ENCODE measurements around the gene DSTN.

Gene DSTN

DNA sequence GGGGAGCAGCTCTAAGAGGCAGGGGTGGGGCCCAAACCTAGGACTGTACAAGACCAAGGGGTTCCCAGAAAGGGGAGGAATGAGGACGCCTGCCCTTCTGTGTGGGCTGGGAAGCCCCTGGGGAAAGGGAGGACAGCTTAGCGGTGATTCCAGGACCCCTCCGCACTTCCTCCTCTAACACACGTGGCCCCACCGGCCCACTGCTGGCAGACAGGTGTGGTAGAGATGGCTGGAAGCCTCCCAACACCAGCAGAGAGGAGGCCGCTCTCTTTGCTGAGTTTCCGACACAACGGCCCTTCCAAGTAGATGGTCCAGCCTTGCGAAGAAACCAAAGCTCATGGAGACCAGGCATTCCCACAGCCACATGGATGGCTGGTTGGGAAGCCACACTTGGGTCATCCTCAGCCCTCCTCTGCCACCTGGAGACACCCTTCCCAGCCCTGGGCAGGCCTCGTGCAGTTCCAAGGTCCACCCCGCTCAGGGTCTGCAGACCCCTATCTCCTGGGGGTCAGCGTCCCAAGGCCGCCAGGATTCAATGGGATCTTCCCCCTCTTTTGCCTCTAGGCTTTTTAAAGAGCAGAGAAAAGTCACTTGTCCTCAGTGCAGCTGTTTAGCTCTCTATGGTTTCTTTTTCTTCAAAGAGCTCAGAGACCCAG lies 68.2 kb downstream of the DSTN start:
- no peak for DNase-seq (ENCODE audit: low spot score)

DNA sequence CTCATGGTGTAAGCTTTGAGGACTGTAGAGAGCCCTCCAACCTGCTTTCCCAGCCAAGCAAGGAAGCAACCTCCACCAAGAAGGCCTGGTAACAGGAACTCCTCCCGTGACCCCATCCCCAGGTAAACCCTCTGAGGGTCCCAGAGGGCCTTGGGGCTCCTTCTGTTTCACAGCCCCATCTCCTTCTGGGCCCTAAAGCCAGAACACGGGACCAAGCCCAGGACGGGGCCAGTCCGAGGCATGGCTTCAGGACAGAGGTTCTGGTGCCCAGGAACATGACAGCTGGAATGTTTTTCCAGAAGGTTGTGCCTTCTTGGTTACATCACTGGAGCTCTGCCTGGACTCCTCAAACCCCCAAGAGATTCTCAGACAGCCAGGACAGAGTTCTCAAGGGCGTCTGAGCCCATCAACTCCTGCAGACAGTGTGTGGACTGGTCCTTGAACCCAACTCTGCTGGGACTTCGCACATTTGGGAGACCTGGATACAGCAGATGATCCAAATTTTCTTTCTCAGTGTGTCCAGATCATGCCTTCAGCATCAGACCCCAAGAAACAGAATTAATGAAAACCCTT lies 69.0 kb downstream of the DSTN start:
- DNase-seq (ENCODE audit: low spot score) = no peak

DNA sequence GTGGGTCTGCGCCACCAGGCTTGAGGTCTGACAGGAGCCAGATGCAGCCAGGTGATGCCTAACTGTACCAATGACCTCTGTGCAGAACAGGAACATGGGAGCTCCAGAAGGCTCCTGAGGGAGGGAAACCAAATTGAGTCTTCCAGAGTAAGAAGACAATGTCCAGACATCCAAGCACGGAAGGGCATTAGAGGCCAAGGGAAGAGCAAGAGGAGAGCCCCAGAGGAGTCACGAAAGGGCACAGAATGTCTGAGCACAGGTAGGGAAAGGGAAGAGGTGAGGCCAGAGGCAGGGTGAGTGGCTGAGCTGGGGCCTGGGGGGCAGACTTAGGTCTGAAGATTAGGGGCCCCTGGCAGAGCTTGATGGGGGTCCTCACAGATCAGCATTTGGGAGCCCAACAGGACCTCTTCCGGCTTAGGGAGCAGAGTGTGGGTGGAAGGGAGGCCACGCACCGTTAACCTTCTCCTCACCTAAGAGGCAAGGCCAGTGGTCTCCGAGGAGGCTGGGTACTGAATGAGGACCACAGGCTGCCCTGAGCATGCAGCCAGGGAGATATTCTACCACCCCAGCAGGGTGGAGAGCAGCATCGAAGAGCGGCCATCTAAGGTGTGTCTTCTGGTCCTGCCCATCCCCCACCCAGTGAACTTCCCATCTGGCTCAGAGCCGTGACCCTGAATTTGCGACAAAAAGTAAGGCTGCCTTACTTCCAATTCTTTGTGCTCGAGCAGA lies 70.4 kb downstream of the DSTN start:
- no peak for DNase-seq (ENCODE audit: low spot score)

- DNase-seq (ENCODE audit: low spot score) = no peak
Measured at GRCh38 chr20:17640875-17641378, 71.1 kb downstream of the DSTN start.

- DNase-seq (ENCODE audit: low spot score) = no peak
Measured at GRCh38 chr20:17641520-17641964, 71.7 kb downstream of the DSTN start.

DNA sequence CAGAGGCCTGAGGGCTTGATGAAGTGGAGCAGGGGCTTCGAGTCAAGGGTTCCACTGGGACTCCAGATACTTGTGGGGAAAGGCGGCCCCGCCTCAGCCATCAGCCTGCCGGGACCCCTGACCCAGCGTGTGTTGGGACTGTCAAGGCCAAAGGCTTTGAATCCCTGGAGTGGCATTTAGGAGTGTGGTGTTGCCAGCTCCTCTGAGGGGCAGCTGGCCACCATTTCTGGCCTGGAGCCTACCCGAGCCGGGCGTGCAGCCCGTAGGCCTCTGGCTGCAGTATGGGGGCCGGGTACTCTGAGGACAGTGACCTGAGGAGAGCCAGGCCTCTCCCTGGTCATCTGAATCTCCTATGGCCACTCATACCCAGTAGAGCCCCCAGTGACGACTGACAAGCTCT lies 72.1 kb downstream of the DSTN start:
- no peak for DNase-seq (ENCODE audit: low spot score)

DNA sequence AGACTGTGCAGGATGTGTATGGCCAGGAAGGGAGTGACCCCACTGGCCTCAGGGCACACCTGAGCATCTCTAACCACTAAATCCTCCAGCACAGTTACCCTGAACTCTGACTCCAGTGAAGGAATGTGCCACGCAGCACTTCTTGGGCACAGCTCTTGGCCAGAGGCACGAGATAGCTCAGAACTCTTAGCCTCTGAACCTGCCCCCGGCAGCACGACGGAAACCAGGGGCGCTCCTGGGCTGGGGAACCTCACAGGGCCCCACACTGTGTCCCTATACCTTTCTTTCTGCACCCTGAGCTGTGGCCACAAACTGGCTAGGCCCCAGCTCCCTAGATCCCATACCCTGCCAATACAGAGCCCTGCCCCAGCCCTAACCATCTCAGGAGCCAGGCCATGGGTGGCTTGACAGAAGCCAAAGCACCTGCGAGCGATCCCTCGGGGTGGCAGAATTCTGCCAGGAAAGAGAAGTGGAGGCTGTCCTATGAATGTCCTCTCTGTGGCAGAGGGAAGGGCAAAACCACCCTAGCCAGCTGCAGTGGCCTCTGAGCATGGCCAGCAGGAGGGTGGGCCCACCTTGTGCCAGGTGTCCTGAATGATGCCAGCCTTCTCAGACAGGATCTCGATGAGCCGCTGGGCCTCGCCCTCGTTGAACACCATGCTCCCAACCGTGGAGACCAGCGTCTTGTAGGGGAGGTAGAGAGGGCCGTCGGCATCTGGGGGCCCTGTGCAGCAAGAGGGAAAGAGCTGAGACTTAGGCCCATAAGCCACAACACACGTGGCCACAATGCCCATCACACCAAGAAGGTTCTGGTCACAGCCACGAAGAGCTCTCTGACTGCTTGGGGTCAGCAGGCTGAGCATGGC lies 72.8 kb downstream of the DSTN start:
- DNase-seq (ENCODE audit: low spot score) = no peak

DNA sequence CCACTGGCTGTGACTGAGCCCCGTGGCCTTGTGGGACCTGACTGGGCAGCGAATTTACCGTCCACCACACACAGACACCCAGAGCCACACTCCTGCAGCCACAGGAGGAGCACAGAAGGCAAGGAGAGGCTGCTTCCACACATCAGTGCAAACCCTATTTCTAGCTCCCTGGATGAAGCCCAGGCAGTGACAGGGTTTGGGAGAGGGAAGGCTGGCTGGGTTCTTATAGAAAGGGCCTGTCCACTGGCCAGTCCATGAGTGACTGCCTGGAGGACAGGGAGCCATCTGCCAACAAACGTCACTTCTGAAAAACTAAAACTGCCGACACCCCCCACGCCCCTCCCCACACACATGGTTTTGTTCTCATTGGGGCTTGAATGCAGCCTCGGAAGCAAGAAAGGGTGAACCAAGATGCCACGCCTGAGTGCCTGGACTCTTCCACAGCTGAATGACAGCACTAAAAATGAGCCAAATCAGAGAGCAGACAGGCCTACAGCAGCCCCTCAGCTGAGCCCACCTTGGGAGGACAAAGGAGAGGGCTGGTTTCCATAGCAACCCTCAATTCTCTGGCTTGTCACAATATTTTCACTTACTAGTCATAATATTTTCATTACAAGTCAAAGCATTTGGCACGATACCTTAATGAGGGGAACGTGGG lies 73.8 kb downstream of the DSTN start:
- DNase-seq (ENCODE audit: low spot score) = no peak

GRCh38 chr20:17644451-17644850 lies 74.6 kb downstream of the DSTN start:
- no peak for DNase-seq (ENCODE audit: low spot score)

DNA sequence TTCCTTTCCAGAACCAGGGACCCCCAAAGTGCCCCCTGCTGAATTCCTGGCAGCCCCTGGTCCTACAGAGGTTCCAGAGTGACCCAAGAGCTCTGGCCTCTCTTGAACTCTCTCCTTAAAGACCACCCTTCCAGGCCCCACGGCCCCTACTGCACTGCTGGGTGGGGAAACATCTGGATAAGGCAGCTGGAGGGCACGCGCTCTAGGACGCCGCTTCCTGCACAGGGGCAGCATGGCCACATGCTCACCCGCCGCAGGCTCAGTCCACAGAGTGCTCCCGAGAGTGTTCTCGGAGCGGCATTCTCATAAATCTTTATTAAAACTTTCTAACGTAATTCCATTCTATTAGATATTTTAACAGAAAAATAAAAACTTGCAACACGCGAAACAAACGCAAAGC lies 75.1 kb downstream of the DSTN start:
- DNase-seq (ENCODE audit: low spot score) = no peak

DNA sequence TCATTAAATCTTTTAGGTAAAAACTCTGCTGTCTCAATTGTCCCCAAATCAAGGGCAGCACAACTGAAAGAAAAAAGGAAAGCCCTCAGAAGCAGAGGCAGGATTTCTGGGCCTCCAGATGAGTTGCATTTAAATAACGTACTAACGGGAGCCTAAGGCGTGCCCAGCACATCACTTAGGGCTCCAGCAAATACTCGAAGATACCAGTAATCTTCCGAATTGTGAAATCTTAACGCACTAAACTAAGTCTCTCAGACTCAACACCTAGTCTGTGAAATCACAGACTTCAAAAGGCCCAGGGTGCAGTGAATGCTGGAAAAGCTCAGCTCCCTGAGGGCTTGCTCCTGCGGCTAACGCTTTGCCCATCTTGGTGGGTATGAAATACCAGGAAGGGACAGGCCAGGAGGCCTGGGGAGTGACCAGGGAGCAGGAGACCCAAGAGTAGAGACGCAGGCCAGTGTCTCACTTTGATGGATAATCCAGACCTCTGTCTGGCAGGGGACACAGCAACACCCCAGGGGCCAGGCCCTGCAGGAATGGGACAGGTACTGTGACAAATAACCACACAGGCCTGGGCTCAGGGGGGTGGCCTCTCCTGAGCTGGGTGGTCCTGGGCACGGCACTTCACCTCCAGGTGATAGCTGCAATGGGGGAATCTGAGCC lies 75.8 kb downstream of the DSTN start:
- DNase-seq (ENCODE audit: low spot score) = no peak

DNA sequence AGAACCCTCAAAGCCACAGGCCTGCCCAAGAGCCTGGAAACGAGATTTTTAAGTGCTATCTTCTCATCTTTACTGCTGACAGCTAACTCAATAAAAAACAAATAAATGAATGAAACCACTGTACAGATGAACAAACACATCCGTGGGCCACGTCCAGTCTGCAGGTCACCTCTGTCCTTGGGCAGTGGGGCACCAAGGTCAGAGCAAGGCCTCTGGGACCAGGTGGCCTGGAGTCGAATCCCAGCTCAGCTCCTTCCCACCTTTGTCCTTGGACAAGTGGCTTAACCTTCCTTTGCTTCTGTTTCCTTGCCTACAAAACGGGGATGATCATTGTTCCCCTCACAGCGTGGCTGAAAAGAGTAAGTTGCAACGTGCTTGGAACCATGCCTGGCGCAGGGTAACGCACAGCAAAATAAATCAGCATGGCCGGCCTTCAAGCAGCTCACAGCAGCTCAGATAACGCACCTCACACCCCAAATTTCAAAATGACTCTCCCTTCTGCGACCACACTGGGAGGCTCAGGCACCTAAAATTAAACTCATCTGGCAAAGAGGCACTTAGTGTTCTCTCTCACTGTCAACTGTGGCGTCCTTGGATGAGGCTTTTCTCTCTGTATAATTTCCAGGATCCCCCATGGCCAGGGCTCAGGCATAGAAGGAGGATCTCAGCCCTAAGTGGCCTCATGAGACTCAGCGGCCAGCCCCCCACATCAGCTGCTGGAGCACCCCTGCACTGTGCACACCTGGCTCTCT lies 76.5 kb downstream of the DSTN start:
- no peak for DNase-seq (ENCODE audit: low spot score)

- no peak for DNase-seq (ENCODE audit: low spot score)
Measured at GRCh38 chr20:17646961-17647301, 77.1 kb downstream of the DSTN start.

- DNase-seq (ENCODE audit: low spot score) = no peak
Measured at GRCh38 chr20:17647391-17648314, 77.8 kb downstream of the DSTN start.

DNA sequence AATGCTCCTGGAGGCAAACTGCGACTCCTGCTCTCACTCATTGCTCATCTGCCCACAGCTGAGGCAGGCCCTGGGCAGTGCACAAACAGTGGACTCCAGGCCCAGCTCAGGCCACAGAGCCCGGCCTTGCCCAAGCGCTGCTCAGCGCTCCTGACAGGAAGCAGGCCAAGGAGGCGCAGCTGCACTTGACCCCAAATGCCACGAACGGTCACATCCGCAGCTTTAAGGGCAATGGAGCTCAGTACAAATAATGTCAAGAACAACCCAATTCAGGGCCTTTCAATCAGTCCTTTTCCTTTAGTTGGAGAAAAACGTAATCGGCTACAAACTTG lies 78.4 kb downstream of the DSTN start:
- DNase-seq (ENCODE audit: low spot score) = no peak

DNA sequence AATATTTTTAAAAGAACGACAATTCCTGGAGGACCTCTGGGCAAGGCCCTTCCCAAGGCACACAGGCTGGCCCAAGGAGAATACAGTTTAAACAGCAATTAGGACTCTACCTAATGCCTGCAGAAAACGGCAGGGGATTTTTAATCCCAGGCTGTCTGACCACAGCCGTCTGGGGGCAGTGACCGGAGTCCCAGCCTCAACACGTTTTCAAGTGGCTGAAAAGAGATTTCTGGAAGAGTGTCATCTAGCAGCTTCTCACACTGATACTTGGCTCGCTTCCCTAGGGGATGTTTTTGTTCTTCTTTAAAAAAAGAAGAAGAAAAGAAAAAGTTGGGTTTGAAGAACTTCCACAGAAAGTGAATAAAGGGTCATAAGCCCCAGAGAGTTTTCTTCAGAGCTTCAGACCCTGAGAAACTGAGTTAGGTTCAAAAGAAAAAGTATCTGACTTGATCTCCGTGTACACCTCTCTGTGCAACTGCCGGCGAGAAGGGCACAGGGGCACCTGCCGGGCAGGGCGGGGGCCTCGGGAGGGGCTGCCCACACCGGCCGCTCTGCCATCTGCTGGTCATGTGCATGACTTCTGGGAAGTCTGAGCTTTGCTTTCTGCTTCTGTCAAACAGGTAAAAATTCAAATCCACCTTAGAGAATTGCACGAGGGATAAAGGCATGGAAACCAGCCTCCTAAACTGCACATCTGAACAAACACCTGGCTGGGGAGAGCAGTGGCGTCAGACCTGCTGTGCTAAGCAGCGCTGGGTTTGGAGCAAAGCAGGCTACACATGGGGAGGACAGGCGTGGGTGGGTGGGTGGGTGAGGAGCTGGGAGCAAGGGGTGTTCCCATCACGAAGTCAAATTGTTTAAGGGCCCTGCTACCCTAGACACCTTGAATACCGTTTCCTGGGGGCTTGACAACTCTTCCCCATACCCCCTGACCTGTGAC lies 79.2 kb downstream of the DSTN start:
- DNase-seq (ENCODE audit: low spot score) = no peak

DNA sequence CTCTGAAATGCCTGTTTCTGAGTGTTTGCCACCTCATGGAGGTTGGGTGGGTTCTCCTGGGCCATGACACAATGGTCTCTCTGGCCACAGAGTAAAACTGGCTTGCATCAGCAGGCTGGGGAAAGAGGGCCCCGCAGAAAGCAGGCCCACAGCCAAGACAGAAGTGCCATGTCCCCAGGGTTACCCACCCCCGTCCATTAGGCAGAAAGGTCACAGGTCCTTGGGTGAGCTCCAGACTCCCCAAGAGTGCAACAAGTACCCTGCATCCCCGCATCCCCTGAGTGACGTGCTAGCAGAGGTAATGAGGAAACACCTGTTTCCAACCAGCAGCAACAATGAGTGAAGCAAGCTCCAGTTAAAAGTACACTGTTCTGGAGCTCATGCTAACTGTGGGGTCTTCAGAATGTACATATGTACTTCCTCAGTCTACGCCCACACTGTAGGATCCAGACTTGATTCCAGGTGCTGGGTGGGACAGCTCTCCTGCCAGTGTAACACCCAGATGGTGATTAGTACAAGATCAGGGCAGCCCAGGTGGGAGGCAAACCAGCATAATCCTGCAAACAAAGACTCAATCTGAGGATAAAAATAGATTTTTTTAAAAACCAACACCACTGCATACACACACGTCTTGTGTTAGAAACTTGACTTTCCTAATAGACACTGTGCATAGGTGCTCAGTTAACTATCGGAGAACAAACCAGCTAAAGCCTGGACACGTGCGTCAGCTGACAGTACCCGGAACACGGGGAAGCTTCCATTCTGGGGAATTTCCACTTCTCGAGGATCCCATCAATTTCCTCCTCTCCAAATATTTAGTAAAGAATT lies 80.6 kb downstream of the DSTN start:
- no peak for DNase-seq (ENCODE audit: low spot score)

Data from kidney capillary endothelial cell (primary cell).